ENCODE data around the gene ZNF710.

ZNF710 gene

DNA sequence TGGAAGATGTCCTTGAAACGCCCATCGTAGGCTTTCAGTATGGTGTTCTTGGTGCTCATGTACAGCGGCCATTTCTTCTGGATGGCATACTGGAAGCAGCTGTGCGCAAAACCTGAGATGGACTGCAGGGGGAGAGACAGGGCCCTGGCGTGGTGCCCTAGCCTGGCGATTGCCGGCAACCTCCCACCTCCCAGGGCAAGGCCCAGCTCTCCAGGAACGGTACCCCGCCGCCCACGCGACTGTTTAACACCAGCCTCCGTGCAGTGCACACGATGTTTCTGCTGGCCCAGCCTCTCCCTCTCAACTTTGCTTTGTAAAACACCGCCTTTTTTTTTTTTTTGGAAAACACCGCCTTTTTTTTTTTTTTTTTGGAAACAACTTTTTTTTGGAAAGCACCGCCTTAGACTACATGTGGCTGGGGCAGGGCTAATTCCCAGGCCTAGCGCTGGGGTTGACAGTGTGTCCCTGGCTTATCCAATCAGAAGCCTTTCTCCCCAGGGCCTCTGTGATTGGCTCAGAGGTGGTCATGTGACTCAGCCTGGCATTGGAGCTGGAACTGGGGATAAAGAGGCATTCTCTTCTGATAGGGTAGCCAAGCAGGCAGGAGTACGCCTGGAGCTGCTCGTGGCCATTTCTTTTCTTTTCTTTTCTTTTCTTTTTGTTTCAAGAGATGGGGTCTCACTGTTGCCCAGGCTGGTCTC is 86.5 kb downstream of the ZNF710 start:
- no peak overlapping the region for H3K4me3 ChIP-seq (ENCODE audit: low read depth, low read length)
- no peak overlapping the region for H3K4me2 ChIP-seq (ENCODE audit: low read length)
- H3K79me2 ChIP-seq, result no peaks in the 10 kb centered on the region
- H3K9me3 ChIP-seq (ENCODE audit: control insufficient read depth, low read length), result no peaks in the 10 kb centered on the region
- no peak overlapping the region for H3K9ac ChIP-seq
- no peaks in the 10 kb centered on the region for H3K36me3 ChIP-seq (ENCODE audit: control insufficient read depth, insufficient read depth, low read length)
- no peaks in the 10 kb centered on the region for H3K4me1 ChIP-seq
- H3K27me3 ChIP-seq (ENCODE audit: control insufficient read depth, insufficient read depth, low read length), result no peaks in the 10 kb centered on the region
- no peak overlapping the region for H2AFZ ChIP-seq
- no peak overlapping the region for H3K27ac ChIP-seq
- TF ChIP-seq, protein P1, sequence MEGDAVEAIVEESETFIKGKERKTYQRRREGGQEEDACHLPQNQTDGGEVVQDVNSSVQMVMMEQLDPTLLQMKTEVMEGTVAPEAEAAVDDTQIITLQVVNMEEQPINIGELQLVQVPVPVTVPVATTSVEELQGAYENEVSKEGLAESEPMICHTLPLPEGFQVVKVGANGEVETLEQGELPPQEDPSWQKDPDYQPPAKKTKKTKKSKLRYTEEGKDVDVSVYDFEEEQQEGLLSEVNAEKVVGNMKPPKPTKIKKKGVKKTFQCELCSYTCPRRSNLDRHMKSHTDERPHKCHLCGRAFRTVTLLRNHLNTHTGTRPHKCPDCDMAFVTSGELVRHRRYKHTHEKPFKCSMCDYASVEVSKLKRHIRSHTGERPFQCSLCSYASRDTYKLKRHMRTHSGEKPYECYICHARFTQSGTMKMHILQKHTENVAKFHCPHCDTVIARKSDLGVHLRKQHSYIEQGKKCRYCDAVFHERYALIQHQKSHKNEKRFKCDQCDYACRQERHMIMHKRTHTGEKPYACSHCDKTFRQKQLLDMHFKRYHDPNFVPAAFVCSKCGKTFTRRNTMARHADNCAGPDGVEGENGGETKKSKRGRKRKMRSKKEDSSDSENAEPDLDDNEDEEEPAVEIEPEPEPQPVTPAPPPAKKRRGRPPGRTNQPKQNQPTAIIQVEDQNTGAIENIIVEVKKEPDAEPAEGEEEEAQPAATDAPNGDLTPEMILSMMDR (IDR thresholded peaks at IDR 0.05), result no peak

DNA sequence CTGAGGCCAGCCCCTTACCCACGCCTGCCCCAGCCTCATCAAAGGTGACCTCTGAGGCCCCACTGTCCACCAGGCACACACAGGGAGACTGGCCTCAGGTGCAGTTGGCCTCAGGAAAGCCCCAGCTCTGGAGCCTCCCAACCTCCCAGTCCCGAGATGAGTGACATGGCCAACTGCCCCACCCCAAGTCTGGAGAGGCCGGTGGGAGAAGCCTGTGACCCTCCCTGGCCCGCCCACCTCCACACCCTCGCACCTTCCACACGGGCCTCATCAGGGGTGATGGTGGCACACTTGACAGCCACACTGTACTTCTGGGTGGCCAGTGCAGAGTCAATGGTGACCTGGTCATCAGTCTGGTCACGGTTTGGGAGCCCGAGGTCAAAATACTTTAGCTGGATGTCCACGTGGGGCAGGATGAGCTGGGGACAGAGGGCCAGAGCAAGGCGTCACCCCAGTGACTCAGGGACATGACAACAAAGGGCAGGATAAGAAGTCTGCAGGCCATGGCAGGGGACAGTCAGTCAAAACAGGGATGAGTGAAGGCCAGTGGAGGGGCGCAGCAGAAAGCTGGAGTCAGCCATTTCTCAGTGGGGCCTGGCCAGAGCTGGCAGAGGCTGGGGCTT is 89.2 kb downstream of the ZNF710 start:
- H3K4me2 ChIP-seq (ENCODE audit: low read length), result no peak overlapping the region
- TF ChIP-seq, protein P1 (IDR thresholded peaks at IDR 0.05), result no peak
- peaks cover 8% of the 10 kb centered on the region for H3K4me1 ChIP-seq
- H3K27ac ChIP-seq, result no peak overlapping the region
- no peak overlapping the region for H3K9ac ChIP-seq
- H3K4me3 ChIP-seq (ENCODE audit: low read depth, low read length), result no peak overlapping the region
- H3K79me2 ChIP-seq, result peaks cover 3% of the 10 kb centered on the region
- no peaks in the 10 kb centered on the region for H3K36me3 ChIP-seq (ENCODE audit: control insufficient read depth, insufficient read depth, low read length)
- H3K9me3 ChIP-seq (ENCODE audit: control insufficient read depth, low read length), result no peaks in the 10 kb centered on the region
- H3K27me3 ChIP-seq (ENCODE audit: control insufficient read depth, insufficient read depth, low read length), result no peaks in the 10 kb centered on the region
- no peak overlapping the region for H2AFZ ChIP-seq

DNA sequence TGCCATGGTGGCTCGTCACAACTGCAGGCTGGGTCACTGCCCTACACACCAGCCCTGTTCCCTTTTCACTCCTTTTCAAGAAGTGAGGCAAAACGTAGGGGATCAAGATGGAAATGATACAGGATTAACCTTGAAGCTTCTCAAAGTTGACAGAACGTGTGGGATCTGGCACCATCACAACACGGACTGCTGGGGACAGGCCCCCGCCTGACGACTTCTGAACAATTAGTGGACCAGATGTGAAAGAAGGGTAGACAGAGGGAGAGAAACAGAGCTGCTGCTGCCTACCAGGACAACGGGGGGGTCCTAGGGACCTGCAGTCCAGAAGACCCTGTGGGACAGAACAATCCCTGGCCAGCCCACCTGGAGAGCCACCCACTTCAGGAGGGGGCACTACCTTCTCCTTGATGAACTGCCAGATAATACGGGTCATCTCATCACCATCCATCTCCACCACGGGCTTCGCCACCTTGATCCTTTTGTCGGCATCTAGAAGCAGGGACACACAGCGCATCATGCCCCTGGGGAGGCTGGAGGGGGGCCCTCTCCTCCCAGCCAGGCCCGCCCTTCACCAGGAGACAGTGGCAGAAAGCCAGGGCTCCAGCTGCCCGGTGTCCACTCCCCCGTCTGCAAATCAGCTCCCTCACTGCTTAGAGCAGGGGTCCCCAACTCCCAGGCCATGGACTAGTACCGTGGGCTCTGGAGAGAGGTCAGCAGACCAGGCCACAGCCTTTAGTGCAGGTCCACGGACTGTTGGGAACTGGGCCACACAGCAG is 90.2 kb downstream of the ZNF710 start:
- Histone ChIP-seq H2AFZ (no peak overlapping the region), H3K27me3 (ENCODE audit: control insufficient read depth, insufficient read depth, low read length) (no peaks in the 10 kb centered on the region), H3K9me3 (ENCODE audit: control insufficient read depth, low read length) (no peaks in the 10 kb centered on the region), H3K27ac (no peak overlapping the region), H3K36me3 (ENCODE audit: control insufficient read depth, insufficient read depth, low read length) (no peaks in the 10 kb centered on the region), H3K4me1 (peaks cover 15% of the 10 kb centered on the region), H3K79me2 (peaks cover 3% of the 10 kb centered on the region), H3K9ac (no peak overlapping the region), H3K4me3 (ENCODE audit: low read depth, low read length) (no peak overlapping the region), H3K4me2 (ENCODE audit: low read length) (no peak overlapping the region)
- TF ChIP-seq, protein P1 (IDR thresholded peaks at IDR 0.05), result no peak

DNA sequence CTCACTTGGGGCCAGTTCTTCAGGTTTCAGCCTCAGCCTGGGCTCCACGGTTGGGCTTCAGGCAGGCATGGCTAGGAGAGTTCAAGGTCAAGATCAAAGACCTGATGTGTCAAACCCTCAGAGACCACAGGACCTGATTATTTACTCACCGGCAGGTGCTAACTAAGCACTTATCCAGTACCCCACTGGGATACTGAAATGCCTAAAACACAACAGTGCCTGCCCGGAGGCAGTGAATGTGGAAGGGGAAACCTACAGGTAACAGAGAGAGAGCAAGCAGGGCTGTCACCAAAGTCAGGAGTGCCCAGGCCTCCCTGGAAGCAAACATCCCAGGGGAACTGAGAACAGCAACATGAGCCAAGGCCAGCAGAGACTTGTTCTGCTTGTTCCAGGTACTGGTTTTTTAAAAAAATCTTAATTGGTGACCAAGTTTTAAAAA is 94.4 kb downstream of the ZNF710 start:
- Histone ChIP-seq H3K4me2 (ENCODE audit: low read length) (peak overlapping the region; percentile 61), H3K27ac (peak overlapping the region; percentile 70), H2AFZ (no peak overlapping the region), H3K4me1 (peaks cover 15% of the 10 kb centered on the region), H3K9ac (no peak overlapping the region), H3K36me3 (ENCODE audit: control insufficient read depth, insufficient read depth, low read length) (no peaks in the 10 kb centered on the region), H3K79me2 (peaks cover 3% of the 10 kb centered on the region), H3K4me3 (ENCODE audit: low read depth, low read length) (peak overlapping the region; percentile 44), H3K9me3 (ENCODE audit: control insufficient read depth, low read length) (no peaks in the 10 kb centered on the region), H3K27me3 (ENCODE audit: control insufficient read depth, insufficient read depth, low read length) (no peaks in the 10 kb centered on the region)
- TF ChIP-seq, protein P1 (IDR thresholded peaks at IDR 0.05), result no peak
